Erythroblast (primary cell): ENCODE measurements around the gene HORMAD2.

Experiments used
- GATA1 ChIP-seq: IDR thresholded peaks from 2 replicates; pipeline ENCODE4 v1.6.1; 2011; ENCODE audit warnings: low read depth, mild to moderate bottlenecking, control low read depth, low read length, moderate library complexity
- POLR2A ChIP-seq: IDR thresholded peaks from 2 replicates; pipeline ENCODE4 v1.6.1; 2011; ENCODE audit warnings: mild to moderate bottlenecking, low read length

GRCh38 chr22:30092686-30093085 is 12.4 kb downstream of the HORMAD2 start:
- TF ChIP-seq POLR2A (no peak), GATA1 (no peak)
